ENCODE results near the gene WDPCP. TPM values are rescaled to one million over a fixed set of nuclear protein-coding genes. Genes with fewer than 3 reads are reported as not detected.

WDPCP gene
- total and polyA plus RNA-seq, 2 of the 13 experiments (the other 11 are each of a cell fraction or from before 2014, with no cell fraction given), result 2.9 to 5.2 TPM

GRCh38 chr2:63537306-63537705 is 51.0 kb downstream of the WDPCP start:
- intact Hi-C loops (cut with micrococcal nuclease; ENCODE audit: unreplicated experiment) (no loop called here), in situ Hi-C loops (cut with HindIII; ENCODE audit: extremely low pct_ligation_motif_present, low pct_unique_long_range_greater_than_20kb) (no loop called here)
- Histone ChIP-seq H3K9ac (ENCODE audit: insufficient read depth, low read depth, low read length) (no peak overlapping the region), H3K27me3 (ENCODE audit: control insufficient read depth in 1 of 2, insufficient read depth in 2 of 2, low read length in 2 of 2) (no peaks in the 10 kb centered on the region), H3K9me3 (ENCODE audit: low read length) (no peaks in the 10 kb centered on the region), H2AFZ (ENCODE audit: low read length) (no peak overlapping the region), H3K36me3 (replicated peaks in 1 of 2; ENCODE audit: control insufficient read depth in 1 of 2, insufficient read depth in 2 of 2, low read length in 2 of 2) (no peaks in the 10 kb centered on the region), H3K4me2 (ENCODE audit: low read depth, low read length) (no peak overlapping the region), H3K27ac (ENCODE audit: extremely low read length, insufficient read depth, low read length) (no peak overlapping the region), H4K20me1 (ENCODE audit: insufficient read depth, low read length) (no peaks in the 10 kb centered on the region), H3K79me2 (ENCODE audit: insufficient read depth, low read length) (no peaks in the 10 kb centered on the region), H3K4me1 (ENCODE audit: insufficient read depth, low read length) (no peaks in the 10 kb centered on the region), H3K4me3 (replicated peaks in 1 of 3; ENCODE audit: insufficient read depth in 1 of 3, low read depth in 2 of 3, low read length in 3 of 3) (no peak overlapping the region)
- 72% methylated on average over 2 of the region's 2 CpGs for WGBS (ENCODE audit: low lambda C conversion rate)
- TF ChIP-seq STAG1 (CRISPR knock-in tag; IDR thresholded peaks at IDR 0.05), result no peak
- TF ChIP-seq ZNF788 (CRISPR knock-in tag; IDR thresholded peaks at IDR 0.05; ENCODE audit: borderline replicate concordance), result no peak
- TF ChIP-seq HOXA7 (CRISPR knock-in tag; IDR thresholded peaks at IDR 0.05), result no peak
- TF ChIP-seq TCF12 (IDR thresholded peaks at IDR 0.05), result no peak
- TF ChIP-seq TCF12 (CRISPR knock-in tag; IDR thresholded peaks at IDR 0.05), result no peak
- no peak for TF ChIP-seq SOX13 (IDR thresholded peaks at IDR 0.05)
- no peak for TF ChIP-seq SOX13 (CRISPR knock-in tag; conservative IDR thresholded peaks at IDR 0.05 in 1 of 2, IDR thresholded peaks at IDR 0.05 in 1 of 2)
- no peak for TF ChIP-seq PREB (CRISPR knock-in tag; IDR thresholded peaks at IDR 0.05)
- no peak for TF ChIP-seq ZNF782 (CRISPR knock-in tag; IDR thresholded peaks at IDR 0.05; ENCODE audit: borderline replicate concordance)
- ATAC-seq (no peak), FAIRE-seq (no peak), DNase-seq (ENCODE audit: low spot score) (no peak)
- BruUV-seq (replicated peaks), result no TSS peak
- ChIA-PET CTCF (ENCODE audit: low intra/inter-chr PET ratio, low total read pairs) (no interaction called here), POLR2A (no interaction called here)

All from HepG2 (cell line).